NCI-H2107 treated with DMSO at 0.1 percent for 48 hours (cell line): ENCODE data around the gene FAM3D.

Experiments used
- DNase-seq: peaks from one replicate; lab custom pipeline; 2025; ENCODE audit not compliant: unreplicated experiment; lab: John Stamatoyannopoulos, UW

Gene FAM3D

DNA sequence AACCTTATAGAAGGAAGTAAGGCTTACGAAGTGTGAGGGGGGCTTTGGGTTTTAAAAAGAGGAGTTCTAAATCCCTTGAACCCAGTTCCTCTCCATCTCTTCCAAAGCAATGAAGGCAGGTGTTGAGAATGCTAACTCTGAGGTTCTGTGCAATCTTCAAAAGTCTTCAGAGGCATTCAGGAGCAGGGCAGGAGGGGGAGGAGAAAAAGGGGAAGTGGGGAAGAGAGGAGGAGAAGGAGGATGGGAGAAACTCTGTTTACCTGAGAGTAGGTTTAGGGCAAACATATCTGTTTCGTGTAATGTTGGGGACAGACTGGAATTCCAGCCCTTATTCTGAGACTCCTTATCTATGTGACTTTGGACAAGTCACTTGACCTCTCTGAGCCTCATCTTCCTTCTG lies 36.9 kb downstream of the FAM3D start:
- no peak for DNase-seq

DNA sequence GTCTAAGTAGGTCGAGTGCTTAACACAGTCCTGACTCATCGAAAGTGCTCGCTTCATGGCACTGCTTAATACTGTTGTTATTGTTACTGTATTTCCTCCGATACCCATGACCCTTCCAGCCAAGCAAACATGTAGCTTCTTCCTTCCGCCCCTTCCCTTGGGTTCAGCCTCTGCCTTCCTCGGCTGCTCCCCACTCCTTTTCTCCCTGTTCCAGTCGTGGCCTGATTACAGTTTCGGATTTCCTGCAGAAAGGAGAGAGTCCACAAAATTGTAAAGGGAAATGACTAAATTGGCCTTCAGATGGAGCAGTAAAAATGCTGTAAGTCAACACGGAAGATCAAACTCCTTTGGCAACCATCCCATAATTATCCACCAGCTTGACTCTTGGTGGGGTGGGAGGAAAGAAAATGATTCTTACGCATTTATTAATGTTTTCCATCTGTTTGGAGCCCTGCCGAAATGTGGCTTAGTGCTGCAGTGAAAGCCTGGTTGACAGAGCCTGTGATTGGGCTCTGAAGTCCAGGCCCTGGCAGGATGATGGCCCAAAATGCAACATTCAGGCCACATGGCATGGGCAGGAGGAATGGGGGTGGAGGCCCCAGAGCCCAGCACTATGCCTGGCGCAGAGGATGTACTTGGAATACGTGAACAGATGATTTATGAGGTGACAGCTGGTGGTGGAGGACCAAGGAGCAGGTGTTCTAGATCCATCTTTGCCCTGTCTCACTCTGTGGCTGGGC lies 37.6 kb downstream of the FAM3D start:
- no peak for DNase-seq

DNA sequence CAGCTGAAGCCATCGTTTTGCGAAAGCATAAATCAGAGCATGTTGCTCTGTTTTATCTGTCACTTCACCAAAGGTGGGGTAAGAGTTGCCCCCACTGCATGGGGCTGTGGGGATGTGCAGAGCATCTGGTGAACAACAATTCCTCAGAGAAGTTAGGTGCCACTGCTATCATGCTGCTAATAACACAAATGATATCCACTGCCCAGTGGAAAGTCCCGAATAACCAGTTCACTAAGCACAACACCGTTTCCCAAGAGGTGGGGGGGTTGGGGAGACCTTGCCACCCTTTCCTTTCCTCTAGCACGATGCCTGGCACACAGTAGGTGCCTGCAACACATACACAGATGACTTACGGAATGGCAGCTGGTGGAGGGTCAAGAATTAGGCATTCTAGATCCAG lies 38.6 kb downstream of the FAM3D start:
- no peak for DNase-seq

DNA sequence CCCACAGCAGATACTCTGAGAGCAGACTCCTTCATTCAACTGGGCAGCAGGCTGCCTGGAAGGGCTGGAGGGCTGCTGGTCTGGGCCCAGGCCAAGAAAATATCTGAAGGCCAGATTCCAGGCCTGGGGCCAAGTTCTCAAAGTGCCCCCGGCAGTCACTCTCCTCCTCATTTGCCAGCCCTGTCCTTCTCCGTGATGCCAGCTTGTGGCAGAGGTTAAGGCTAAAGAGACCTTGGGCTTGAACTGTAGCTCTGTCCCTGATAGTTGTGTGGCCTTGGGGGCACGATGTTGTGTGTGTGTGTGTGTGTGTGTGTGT lies 39.0 kb downstream of the FAM3D start:
- DNase-seq: no peak

DNA sequence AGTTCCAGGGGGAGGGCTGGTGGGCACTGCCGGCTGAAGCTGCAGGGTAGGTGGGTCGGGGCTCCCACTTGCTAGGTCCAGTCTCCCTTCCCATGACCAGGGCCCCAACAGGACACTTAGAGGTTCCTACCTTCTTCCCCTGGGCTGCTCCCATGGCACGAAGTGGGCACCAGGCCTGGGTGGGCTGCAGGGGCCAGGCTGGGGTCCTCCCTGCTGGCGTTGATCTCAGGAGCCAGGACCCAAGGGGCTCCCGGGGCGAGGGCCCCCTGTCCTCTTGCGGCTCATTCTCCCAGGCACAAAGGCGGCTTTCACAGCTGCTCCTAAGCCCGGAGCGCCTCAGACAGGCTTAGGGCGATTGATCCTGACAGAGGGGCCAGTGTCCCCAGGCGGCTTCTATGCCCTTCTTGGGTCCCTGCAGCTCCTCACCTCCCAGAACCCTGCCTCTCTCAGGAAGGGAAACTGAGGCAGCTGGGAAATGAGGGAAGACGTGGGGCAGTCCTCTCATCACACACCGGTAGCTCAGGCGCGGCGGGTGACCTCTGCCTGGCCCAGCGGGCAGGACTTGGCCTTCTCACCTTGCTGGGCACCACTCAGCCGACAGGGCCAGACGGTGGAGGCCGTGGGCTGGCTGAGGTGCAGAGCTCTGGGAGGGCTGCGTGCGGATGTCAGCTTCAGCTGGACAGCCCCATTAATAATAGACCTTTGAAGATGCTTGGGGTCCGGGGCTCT lies 39.6 kb downstream of the FAM3D start:
- no peak for DNase-seq

DNA sequence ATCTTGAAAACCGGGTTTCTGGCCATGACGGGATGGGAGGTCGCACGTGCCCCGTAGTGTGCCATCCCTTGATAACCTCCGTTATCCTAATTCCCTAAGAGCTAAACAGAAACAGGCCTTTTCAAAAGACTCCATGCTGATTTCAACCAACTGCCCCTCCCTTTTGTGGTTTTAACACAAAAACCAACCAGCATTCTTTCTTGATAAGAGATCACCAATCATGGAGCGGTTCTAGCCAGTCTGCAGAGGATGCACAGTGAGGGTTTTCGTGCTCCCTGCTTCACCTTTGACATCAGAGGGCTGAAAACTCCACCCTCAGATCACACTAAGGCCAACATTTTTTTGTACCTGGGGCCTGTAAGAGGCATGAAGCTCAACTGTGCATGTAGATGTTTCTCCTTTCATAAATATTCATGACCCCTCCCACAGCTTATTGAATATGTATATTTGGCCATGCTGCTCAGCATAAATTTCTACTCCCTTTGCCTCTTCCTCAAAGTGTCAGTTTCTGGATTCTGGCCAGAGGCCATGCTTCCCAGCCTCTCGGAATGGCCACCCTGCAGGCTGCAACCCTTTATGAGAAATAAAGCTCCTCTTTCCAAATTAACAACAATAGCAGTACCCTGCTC lies 41.3 kb downstream of the FAM3D start:
- no peak for DNase-seq

DNA sequence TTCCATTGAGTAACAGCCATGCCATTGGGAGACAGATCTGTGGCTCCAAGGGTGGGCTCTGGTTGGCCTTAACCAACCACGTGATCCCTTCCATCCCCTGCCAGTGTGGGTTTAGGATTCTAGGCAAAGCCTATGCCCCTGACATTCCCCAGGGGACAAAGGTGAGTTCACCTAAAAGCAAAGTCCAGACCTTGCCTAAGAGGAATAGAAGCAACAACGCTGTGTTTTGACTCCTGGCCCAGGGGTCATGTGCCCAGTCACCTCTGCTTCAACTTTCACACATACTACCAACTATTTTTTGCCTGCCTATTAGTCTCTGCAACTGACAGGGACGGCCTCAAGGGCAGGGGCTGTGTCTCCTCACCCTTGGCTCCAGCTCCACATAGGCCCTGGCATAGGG lies 42.0 kb downstream of the FAM3D start:
- no peak for DNase-seq

DNA sequence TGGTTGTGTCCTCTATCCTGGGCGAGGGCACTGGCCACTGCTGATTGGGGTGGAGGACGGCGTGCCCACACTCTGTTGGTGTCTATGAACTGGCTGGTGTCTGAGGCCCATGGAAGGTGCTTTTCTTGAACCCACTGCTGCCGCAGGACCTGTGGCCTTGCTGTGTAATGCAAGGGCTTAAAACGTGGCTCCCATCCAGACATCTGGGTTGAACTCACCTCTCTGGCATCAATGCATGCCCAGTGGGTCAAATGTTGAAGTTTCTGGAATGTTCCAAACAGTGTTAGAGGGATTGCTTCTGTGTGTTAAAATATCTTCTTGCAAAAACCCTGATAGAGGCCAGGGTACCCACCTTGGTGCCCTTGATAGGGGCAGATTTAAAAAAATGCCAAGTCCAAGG lies 42.6 kb downstream of the FAM3D start:
- DNase-seq: no peak

DNA sequence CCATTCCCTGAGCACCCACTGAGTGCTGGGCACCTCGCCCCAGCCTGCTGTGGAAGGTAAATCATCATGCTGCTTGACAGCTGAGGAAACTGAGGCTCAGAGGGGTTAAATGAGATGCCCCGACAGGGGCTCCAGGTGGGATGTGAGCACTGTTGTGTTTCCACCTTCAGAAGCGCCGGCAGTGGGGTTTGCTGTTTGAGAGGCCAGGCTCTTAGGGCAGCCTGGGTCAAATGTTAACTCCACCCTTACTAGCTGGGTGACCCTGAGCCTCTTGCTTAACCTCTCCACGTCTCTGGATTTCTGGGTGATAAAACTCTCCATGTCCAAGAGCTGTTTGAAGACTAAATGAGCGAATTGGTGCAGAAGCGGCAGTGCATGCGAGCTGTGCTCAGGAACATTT lies 43.1 kb downstream of the FAM3D start:
- DNase-seq: no peak

DNA sequence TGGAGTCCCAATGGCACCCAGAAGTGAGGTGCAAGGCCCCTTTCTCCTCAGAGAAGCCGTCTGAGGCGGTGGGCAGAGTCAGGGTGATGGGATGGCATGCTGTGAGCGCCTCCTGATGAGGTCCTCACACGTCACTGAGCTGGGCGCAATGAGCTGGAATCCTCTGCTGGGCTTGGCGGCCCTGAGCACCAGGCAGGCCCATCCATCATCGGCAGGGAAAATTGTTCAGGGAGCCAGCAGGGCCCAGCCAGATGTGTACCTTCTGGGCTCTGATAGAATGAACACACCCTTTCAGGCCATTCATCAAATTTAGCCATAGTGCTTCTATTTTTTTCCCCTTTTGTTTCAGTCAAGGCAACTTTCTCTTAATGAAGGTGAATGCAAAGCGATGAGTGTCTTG lies 43.7 kb downstream of the FAM3D start:
- DNase-seq: no peak

DNA sequence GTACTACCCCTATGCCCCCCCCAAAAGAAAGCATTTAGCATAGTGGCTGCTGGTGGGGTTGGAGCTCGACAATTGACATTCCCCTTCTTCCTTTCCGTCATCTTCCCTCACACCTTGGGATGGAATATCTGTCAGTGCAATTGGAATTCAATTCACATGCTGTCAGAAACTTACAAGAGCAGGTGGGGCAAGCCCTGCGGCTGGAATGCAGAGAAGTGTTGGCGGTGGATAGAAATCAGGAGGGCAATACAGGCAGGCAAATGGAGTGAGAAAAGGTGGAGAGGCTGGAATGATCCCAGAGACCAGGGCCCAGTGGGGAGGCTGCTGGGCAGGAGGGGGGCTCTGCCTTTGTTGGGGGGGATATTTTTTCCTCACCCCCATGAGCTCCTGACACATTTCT lies 44.1 kb downstream of the FAM3D start:
- DNase-seq: no peak

DNA sequence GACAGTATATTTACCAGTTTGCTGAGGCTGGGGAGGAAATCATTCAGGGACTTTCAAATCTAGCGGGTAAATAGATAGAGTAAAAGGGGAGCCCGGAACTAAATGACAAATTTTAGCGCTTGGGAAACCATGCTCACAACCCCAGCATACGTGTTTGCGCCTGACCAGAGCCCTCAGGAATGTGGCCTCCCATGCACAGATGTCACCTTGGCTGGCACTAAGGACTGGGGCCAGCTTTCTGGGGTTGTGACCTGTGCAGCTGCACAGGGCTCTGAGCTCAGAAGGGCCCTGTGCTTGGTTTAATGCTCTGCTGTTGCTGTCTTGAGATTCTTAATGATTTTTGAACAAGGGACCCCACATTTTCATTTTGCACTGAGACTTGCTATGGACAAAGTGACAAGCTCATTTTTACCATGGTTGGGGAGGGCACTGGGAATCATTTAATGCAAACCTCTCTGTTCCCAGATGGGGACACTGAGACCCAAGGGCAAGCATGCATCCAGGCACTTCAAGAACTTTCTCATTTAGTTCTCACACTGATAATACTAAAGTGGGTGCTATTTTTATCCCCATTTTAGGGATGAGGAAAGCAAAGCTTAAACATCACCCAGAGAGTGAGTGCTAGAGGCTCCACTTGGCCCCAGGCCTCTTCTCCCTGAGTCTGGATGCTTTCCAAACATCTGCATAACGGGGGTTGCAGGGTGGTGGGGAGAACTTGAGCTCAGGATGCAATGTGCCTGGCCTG lies 45.3 kb downstream of the FAM3D start:
- no peak for DNase-seq

DNA sequence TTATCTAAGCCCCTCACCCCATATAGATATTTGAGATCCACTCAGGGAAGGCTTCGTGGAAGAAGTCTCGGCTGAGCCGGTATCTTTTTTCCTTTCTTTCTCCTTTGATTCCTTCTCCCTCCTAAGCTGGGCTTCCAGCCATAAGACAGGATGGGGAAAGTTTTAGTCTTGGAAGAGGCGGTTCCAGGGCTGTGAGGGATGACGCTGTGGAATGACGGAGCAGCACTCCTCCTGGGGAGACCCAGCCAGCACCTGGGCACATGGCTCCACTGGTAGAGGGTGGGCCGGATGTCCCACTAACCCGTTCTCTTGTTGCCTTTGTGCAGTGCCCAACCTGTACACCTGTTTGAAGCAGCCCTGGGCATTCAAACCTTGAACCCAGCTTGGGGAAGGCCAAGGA lies 46.2 kb downstream of the FAM3D start:
- DNase-seq: no peak

DNA sequence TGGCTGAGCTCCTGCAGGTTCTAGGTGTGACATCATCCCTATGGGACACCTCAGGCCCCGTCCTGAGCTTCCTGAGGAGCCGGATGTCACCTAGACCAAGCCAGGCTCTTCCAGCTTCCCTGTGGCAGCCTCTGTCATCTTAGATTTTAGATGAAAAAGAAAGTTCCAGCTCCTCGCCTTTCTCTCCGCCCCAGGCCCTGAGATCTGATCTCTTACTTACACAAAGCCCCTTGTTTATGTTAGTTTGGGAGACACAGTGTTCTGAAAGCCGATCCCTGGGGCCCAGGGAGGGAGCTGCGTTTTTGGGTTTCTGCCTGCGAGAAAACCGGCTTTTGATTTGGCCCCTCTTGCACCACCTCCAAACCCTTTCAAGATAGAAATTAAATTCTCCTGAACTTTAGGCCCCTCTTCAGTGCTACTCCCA lies 49.2 kb downstream of the FAM3D start:
- DNase-seq: no peak

DNA sequence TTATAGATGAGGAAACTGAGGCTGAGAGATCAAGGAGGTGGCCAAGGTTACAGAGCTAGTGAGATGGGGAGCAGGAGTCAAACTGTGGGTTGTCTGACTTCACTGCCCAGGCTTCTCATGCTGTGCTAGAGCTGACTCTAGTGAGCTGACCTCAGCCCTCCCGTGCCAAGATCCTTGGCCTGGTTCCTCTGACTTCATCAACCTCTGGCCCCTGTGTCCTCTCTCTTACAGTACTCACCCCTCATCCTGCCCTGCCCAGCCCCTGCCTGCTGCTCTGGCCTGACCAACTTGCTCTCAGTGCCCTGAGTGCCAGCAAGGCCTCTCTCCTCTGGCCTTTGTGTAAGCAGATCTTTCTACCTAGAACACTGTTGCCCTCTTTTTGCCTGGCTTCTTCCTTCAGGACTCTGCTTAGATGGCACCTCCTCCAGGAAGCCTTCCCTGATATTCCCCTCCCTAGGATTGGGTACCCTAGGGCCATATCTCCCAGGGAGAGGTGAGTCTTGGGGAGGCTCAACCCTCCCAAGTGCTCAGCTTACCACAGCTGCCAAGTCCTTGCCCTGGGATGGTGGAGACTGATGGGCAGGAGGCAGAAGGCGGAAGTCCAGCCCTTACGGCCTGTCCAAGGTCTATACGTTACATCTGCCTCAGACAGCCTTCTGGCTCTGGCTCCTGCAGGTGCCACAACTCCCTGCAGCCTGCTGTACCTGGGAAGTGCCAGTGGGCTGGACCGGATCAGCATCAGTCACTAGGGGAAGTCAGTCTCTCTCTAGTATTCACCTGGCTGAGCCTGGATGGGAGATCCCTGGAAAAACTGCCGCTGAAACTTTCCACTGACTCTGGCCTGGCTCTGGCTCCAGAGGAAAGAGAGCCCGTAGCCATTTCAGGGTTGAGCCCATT lies 53.1 kb downstream of the FAM3D start:
- DNase-seq: no peak

DNA sequence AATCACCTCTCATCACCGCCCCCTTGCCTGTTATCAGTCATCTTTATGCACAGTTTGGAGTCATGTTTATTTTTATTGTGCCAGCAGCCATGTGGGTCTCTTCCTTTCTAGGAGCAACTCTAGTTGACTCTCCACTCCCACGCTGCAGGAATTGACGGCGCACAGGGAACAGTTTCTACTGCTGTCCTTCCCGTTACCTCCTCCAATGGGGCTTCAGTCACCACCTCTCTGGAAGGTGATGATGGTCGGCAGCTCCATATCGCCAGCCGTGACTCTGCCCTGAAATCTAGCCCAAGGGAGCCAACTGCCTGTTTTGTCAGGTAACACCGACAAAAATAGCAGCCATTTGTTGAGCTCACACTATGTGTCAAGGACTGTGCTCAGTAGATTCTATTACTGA lies 53.7 kb downstream of the FAM3D start:
- no peak for DNase-seq

DNA sequence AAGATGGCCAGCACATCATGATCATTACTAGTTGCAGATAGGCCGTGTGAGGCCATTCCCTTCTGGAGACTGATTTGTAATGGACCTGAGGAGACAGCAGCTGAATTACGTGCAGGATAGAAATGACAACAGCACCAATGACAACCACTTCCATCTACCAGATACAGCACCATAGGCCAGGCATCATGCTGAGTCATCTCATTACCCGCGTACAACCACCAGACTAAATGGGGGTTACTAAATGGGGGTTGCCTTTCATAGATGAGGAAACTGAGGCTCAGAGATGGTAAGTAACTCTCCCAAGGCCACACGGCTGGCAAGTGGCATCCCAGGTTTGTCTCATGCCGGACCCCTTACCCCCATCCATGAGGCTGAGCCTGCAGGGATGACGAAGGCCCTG lies 56.6 kb downstream of the FAM3D start:
- DNase-seq: no peak

DNA sequence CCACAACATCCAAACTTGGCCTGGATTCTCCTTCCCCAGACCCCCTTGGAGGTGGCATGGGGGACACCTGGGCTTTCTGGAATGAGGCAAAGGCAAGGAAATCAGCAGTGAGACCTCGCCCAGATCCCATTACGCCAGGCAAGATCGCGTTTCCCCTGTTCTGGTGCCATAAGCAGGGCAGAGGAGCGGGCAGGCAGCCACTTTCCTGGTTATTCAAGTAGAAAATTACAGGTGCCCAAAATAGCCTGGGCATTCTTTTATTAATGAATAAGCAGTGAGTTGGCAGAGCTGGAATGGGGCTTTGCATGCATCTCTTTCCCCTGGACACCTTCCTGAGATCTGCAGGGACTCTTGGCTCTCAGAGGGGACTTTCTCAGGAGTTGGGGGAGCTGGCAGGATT lies 57.9 kb downstream of the FAM3D start:
- DNase-seq: peak; percentile 38

DNA sequence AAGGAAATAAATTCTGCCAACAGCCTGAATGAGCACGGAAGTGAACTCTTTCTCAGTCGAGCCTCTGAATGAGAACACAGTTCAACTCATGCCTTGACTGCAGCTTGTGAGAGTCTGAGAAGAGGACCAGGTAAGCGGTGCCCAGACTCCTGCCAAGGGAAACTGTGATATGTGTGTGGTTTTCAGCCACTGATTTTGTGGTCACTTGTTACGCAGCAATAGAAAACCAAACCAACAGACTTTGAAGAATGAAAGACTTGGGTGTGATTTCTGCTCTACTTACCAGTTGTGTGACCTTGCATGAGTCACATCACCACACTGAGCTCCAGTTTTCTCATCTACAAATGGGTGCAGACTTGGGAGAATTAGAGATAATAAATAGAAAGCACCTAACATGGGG lies 58.8 kb downstream of the FAM3D start:
- DNase-seq: no peak

DNA sequence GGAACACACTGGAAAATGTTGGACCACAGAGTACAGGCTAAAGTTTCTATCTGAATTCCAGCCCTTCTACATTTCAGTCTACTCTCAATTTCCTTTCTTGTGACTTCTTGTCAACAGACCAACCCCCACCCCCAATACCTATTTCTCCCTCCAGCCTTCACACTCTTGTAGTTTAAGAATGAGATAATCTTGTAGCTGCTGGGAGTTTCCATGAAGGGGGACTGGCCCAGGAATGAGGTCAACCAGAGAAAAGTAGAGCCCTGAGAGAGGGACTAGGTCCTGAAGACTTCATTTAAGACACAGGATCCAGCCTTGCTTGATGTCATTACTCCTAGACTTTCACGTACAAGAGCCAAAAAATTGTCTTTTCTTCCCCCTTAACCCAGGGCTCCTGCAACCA lies 59.9 kb downstream of the FAM3D start:
- DNase-seq: no peak

DNA sequence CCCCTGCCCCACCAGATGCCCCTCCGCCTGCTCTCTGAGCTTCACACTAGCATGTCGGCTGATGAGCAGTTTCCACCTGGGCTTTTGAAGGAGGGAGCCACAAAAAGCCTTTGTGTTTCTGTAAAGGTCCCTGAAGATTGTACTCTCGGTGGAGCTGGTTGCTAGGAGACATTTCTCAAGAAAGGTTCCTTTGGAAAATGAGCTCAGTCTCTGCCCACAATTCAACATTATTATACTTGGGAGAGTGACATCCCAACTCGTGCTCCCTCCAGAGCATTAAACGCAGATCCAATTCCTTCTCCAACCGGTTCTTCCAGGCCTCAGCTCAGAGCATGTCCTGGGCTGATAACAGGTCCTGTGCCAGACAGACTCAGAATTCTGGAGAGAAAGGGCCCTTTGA lies 62.5 kb downstream of the FAM3D start:
- no peak for DNase-seq
